Fibroblast of mammary gland (primary cell): ENCODE results near the gene NMNAT2.
A peak's percentile ranks its signal among the peaks of the same experiment; 100 is the strongest.

ENCODE experiments used
- DNase-seq: peaks from one replicate; pipeline ENCODE4 v3.0.0-alpha.2; 2010; ENCODE audit warnings: low read depth
- H3K4me3 ChIP-seq: 2 replicates; pipeline ENCODE4 v1.5.1; 2011; ENCODE audit warnings: low read depth, mild to moderate bottlenecking, low read length, moderate library complexity; ENCODE audit not compliant: control insufficient read depth
- TF ChIP-seq, protein P1 (sequence below): conservative IDR thresholded peaks from 2 replicates; pipeline ENCODE4 v1.5.1; 2011; ENCODE audit warnings: low read depth, low read length, inconsistent platforms; ENCODE audit not compliant: control insufficient read depth, insufficient read depth

Gene NMNAT2

DNA sequence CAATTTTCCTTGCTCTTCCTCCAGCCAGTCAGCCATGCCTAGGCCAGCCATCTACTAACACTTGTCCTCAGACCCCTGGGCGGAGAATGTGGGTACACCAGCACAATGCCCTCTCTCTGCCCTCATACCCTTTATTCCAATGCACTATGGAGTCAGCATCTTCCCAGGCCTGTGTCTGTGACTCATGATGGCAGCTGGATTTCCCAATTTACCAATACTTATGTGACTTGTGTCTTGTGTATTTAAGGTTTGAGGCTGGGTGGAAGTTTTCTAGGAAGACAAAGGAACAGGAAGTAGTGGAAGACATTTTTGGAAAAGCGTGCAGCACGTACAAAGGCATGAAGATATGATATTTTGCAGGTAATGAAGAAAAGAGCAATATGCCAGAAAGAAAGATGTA is 114.3 kb downstream of the NMNAT2 start:
- TF ChIP-seq, protein P1, sequence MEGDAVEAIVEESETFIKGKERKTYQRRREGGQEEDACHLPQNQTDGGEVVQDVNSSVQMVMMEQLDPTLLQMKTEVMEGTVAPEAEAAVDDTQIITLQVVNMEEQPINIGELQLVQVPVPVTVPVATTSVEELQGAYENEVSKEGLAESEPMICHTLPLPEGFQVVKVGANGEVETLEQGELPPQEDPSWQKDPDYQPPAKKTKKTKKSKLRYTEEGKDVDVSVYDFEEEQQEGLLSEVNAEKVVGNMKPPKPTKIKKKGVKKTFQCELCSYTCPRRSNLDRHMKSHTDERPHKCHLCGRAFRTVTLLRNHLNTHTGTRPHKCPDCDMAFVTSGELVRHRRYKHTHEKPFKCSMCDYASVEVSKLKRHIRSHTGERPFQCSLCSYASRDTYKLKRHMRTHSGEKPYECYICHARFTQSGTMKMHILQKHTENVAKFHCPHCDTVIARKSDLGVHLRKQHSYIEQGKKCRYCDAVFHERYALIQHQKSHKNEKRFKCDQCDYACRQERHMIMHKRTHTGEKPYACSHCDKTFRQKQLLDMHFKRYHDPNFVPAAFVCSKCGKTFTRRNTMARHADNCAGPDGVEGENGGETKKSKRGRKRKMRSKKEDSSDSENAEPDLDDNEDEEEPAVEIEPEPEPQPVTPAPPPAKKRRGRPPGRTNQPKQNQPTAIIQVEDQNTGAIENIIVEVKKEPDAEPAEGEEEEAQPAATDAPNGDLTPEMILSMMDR = no peak
- no peak overlapping the region for H3K4me3 ChIP-seq
- DNase-seq = peak; percentile 70

DNA sequence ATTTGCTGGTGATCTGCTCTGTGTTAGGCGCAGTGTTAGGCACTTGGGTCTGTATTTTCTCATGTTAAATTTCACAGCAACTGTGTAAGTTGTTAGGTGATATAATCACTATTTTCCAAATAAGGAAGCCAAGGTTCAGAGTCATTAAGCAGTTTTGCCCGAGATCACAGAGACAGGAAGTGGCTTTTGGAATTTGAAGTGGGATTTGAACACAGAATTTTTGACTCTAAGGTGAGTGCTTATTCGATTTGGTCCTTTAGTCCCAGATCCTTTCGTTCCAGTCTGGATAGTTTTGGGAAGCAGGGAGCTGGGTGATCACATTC is 114.9 kb downstream of the NMNAT2 start:
- H3K4me3 ChIP-seq = no peak overlapping the region
- DNase-seq = no peak
- TF ChIP-seq, protein P1 = no peak

DNA sequence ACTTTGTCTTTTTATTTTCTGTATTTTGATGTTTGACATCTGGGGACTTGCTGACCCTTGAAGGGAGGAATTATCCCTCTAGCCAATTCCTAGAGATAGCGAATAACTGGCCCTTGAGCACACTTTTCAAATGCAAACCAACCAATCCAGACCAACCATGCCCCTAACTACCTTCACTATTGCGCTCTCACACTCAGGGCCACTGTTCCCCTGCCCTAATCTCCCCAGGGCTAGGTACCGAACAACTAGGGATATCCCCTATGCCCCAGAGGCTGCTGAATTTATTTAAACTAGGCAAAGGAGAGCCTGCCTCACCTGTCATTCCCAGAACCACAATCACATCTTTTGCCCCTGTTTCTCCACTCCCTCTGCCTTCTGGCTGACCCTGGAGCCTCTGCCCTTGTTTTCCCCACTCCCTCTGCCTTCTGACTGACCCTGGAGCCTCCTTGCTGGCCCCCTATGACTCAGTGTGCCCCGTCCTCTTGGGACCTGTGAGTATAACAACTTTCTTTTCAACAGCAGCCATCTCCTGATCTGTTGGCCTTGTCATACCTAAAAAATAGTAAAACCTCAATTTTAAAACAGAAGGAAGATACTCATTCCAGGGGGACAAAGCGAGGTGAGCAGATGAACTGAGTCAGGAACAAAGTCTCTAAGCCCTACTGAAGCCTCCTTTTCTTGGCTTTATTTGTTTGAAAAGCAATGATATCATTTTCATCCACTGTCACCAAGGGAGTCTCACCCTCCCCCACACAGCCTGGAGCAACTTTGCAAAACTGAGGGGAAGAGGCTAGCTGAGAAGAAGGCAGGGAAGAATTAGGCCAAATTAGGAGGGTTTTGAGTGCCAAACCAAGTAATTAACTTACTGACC is 115.5 kb downstream of the NMNAT2 start:
- DNase-seq = peak; percentile 38
- no peak overlapping the region for H3K4me3 ChIP-seq
- TF ChIP-seq, protein P1 = no peak

DNA sequence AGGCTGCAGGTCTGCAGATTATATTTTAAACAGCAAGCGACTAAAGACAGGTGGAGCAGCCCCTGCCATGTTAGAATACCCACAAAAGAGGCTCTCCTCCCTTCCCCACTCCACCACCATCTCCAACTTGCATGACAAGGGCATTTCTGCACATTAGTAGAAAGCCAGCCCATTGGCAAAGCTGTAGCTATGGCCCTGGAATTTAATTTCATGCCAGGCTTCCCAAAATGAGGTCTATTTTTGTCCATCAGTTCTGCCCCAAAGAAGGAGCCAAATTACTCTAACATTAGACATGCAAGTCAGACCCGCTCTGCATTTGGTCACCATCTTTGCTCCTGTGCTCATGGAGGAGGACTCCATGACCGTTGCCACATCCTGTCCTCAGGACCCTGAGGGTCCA is 116.9 kb downstream of the NMNAT2 start:
- no peak for DNase-seq

DNA sequence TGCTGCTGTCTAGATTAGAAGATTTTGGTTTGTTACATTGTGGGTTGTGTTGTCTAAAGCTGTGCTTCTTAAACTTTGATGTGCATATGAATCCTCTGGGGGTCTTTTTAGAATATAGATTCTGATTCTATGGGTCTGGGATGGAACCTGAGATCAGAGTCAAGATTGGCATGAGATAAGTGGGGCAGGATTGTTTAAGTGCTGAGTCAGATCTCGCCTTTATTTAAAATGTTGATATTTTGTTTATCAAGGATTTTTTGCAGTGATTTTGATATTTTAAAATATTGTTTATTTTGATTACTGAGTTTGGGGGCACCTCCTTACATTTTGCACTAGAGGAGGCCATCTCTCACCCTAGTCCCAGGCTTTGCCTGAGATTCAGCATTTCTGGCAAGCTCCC is 117.4 kb downstream of the NMNAT2 start:
- TF ChIP-seq, protein P1 = no peak
- no peak overlapping the region for H3K4me3 ChIP-seq
- no peak for DNase-seq

More for the DNA sequence above, 116.9 kb downstream of the NMNAT2 start:
- TF ChIP-seq, protein P1 = no peak
- H3K4me3 ChIP-seq = no peak overlapping the region

DNA sequence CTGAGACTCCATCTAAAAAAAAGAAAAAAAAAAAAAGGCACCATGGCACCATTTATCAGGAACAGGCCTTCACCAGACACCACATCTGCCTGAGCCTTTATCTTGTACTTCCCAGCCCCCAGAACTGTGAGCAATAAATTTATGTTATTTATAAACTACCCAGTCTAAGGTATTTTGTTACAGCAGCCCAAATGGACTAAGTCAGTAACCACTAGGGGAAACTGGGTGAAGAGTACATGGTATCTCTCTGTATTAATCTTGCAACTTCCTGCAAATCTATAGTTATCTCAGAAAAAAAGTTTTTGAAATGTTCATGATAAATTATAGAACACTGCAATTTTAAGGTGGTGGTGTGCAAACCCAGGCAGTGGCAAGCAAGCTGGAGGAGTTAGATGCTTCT is 117.8 kb downstream of the NMNAT2 start:
- H3K4me3 ChIP-seq = no peak overlapping the region
- no peak for DNase-seq
- TF ChIP-seq, protein P1 = no peak

DNA sequence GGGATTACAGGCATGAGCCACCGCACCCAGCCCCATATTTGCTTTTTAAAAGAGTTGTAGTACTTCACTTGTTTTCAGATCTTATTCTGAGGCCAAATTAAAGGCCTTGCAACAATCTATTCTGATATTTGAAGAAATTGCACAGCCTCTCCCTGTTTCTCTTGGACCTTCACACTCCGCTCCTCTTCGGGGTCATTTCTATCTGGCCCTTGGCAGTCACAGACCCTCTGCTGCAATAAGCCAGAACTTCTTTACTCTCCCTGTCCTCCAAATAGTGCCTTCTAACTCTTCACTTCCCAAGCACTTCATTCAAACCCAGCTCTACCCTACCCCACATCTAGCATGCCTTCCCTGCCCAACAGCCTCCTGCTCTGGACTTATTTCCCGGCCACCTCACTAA is 121.4 kb downstream of the NMNAT2 start:
- no peak overlapping the region for H3K4me3 ChIP-seq
- TF ChIP-seq, protein P1 = no peak
- DNase-seq = no peak
